Panc1 (cell line): ENCODE results near the gene SUGCT. TPM values are rescaled to one million over a fixed set of nuclear protein-coding genes. Genes with fewer than 3 reads are reported as not detected.

Experiments
- ATAC-seq: fragments of 200-7000 bp; cut with Tn5 transposase; 2 replicates; pipeline ENCODE4 v1.9.1; 2020; ENCODE audit warnings: mild to moderate bottlenecking, moderate library complexity
- BruUV-seq: library from RNA; stranded (reverse); fragments of 400-500 nt; replicated peaks from 2 replicates; lab custom pipeline; 2021; lab: Mats Ljungman, UMichigan
- CTCF ChIA-PET: fragments of 300-600 bp; sonication (Branson Sonifier 250); formaldehyde crosslinking; loops from one replicate; lab custom pipeline; 2022; ENCODE audit warnings: antibody characterized with exemption; lab: Charles Lee
- POLR2A ChIA-PET: fragments of 300-600 bp; sonication (Branson Sonifier 250); formaldehyde crosslinking; loops from one replicate; lab custom pipeline; 2022; ENCODE audit warnings: antibody characterized with exemption; lab: Charles Lee
- DNase-seq: peaks from one replicate; pipeline ENCODE4 v3.0.0-alpha.2; 2010; ENCODE audit warnings: low read depth, low spot score
- H3K27ac ChIP-seq: 2 replicates; pipeline ENCODE4 v1.5.1; 2011; ENCODE audit warnings: mild to moderate bottlenecking, low read length, inconsistent platforms
- H3K27me3 ChIP-seq: fragments of 200-500 bp; sonication (Bioruptor generic); 2 replicates; pipeline ENCODE4 v1.6.0; 2014; ENCODE audit warnings: low read length, inconsistent platforms; ENCODE audit not compliant: control insufficient read depth, insufficient read depth
- H3K36me3 ChIP-seq: fragments of 200-500 bp; sonication (Bioruptor generic); 2 replicates; pipeline ENCODE4 v1.5.1; 2014; ENCODE audit warnings: inconsistent platforms, mild to moderate bottlenecking, low read length, moderate library complexity; ENCODE audit not compliant: control insufficient read depth, insufficient read depth
- H3K4me1 ChIP-seq: 2 replicates; pipeline ENCODE4 v1.5.1; 2011; ENCODE audit warnings: inconsistent platforms, mild to moderate bottlenecking, low read length, moderate library complexity; ENCODE audit not compliant: control insufficient read depth, insufficient read depth
- H3K4me3 ChIP-seq, 2 experiments: 2 replicates each; pipeline ENCODE4 v1.5.1; 2011 to 2012; ENCODE audit warnings: low read depth in 2 of 2, low read length in 2 of 2, mild to moderate bottlenecking in 2 of 2, inconsistent platforms in 1 of 2, moderate library complexity in 1 of 2
- H3K9me3 ChIP-seq: fragments of 200-500 bp; sonication (Bioruptor generic); 2 replicates; pipeline ENCODE4 v1.5.1; 2014; ENCODE audit warnings: low read depth, mild to moderate bottlenecking, inconsistent platforms, low read length, moderate library complexity; ENCODE audit not compliant: control insufficient read depth, insufficient read depth
- POLR2AphosphoS5 ChIP-seq: IDR thresholded peaks from 2 replicates; pipeline ENCODE4 v1.6.1; 2012; ENCODE audit warnings: mild to moderate bottlenecking, low read depth, low read length, moderate library complexity
- SIN3A ChIP-seq: IDR thresholded peaks from 2 replicates; pipeline ENCODE4 v1.6.1; 2012; ENCODE audit warnings: low read depth, mild to moderate bottlenecking, low read length, moderate library complexity, borderline replicate concordance; ENCODE audit not compliant: insufficient read depth
- TCF7L2 ChIP-seq: IDR thresholded peaks from 2 replicates; pipeline ENCODE4 v1.6.1; 2011; ENCODE audit warnings: mild to moderate bottlenecking, low read depth, low read length, inconsistent platforms
- in situ Hi-C: cut with HindIII; loops from 2 replicates; pipeline ENCODE4 v1.10.0; 2016; ENCODE audit warnings: low sequenced_read_pairs, low pct_unique_long_range_greater_than_20kb
- intact Hi-C: fragments of 100-400 bp; cut with micrococcal nuclease; formaldehyde crosslinking; loops from one replicate; pipeline ENCODE4 v1.10.0; 2022; ENCODE audit not compliant: unreplicated experiment
- total RNA-seq: library from RNA; stranded (reverse); gene quantifications from one replicate; pipeline ENCODE4 v1.2.1, GENCODE V29; 2021; ENCODE audit not compliant: unreplicated experiment
- TF ChIP-seq, protein P1 (sequence below), 2 experiments: IDR thresholded peaks; 2 replicates each; pipeline ENCODE4 v1.6.1; 2011 to 2012; ENCODE audit warnings: low read depth in 2 of 2, control low read depth in 1 of 2, low read length in 1 of 2, mild to moderate bottlenecking in 1 of 2, moderate library complexity in 1 of 2; ENCODE audit not compliant: insufficient read depth in 1 of 2
- TF ChIP-seq, protein P2 (sequence below): fragments of 450-650 bp; IDR thresholded peaks from 2 replicates; pipeline ENCODE4 v1.5.1; 2017; ENCODE audit warnings: mild to moderate bottlenecking

Gene SUGCT
- total RNA-seq, 1 experiment from 2014 or later: 3.1 TPM

DNA sequence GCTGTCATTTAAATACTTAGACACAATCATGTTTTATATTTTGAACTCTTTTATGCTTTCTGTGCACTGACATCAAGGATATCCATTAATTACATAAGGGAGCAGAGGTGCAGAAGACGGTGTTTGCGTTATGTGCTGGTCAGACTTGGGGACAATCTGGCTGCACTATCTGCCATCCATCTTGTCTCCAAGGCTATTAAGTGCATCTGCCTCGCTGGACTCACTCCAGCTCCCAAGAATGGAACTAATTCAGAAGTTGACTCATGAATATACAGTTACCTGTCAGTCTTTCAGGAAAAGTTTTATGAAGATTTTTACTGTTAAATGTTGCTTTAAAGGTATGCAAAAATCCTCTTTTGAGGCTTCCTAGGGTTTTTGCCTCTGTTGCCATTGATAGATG is 391.0 kb downstream of the SUGCT start:
- no peaks in the 10 kb centered on the region for H3K4me1 ChIP-seq
- H3K27me3 ChIP-seq: no peaks in the 10 kb centered on the region
- no TSS peak for BruUV-seq
- CTCF ChIA-PET: no interaction called here
- no peaks in the 10 kb centered on the region for H3K9me3 ChIP-seq
- TF ChIP-seq TCF7L2: no peak
- TF ChIP-seq POLR2AphosphoS5: no peak
- no peak for TF ChIP-seq SIN3A
- TF ChIP-seq, protein P1, sequence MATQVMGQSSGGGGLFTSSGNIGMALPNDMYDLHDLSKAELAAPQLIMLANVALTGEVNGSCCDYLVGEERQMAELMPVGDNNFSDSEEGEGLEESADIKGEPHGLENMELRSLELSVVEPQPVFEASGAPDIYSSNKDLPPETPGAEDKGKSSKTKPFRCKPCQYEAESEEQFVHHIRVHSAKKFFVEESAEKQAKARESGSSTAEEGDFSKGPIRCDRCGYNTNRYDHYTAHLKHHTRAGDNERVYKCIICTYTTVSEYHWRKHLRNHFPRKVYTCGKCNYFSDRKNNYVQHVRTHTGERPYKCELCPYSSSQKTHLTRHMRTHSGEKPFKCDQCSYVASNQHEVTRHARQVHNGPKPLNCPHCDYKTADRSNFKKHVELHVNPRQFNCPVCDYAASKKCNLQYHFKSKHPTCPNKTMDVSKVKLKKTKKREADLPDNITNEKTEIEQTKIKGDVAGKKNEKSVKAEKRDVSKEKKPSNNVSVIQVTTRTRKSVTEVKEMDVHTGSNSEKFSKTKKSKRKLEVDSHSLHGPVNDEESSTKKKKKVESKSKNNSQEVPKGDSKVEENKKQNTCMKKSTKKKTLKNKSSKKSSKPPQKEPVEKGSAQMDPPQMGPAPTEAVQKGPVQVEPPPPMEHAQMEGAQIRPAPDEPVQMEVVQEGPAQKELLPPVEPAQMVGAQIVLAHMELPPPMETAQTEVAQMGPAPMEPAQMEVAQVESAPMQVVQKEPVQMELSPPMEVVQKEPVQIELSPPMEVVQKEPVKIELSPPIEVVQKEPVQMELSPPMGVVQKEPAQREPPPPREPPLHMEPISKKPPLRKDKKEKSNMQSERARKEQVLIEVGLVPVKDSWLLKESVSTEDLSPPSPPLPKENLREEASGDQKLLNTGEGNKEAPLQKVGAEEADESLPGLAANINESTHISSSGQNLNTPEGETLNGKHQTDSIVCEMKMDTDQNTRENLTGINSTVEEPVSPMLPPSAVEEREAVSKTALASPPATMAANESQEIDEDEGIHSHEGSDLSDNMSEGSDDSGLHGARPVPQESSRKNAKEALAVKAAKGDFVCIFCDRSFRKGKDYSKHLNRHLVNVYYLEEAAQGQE (IDR thresholded peaks at IDR 0.05; ENCODE audit: insufficient read depth in 1 of 2, low read depth in 2 of 2, low read length in 1 of 2): no peak
- TF ChIP-seq, protein P2, sequence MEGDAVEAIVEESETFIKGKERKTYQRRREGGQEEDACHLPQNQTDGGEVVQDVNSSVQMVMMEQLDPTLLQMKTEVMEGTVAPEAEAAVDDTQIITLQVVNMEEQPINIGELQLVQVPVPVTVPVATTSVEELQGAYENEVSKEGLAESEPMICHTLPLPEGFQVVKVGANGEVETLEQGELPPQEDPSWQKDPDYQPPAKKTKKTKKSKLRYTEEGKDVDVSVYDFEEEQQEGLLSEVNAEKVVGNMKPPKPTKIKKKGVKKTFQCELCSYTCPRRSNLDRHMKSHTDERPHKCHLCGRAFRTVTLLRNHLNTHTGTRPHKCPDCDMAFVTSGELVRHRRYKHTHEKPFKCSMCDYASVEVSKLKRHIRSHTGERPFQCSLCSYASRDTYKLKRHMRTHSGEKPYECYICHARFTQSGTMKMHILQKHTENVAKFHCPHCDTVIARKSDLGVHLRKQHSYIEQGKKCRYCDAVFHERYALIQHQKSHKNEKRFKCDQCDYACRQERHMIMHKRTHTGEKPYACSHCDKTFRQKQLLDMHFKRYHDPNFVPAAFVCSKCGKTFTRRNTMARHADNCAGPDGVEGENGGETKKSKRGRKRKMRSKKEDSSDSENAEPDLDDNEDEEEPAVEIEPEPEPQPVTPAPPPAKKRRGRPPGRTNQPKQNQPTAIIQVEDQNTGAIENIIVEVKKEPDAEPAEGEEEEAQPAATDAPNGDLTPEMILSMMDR: no peak
- in situ Hi-C loops (no loop called here), intact Hi-C loops (no loop called here)
- ATAC-seq (no peak), DNase-seq (no peak)
- no peak overlapping the region for H3K4me3 ChIP-seq
- no peak overlapping the region for H3K27ac ChIP-seq
- no peaks in the 10 kb centered on the region for H3K36me3 ChIP-seq
- POLR2A ChIA-PET: no interaction called here

DNA sequence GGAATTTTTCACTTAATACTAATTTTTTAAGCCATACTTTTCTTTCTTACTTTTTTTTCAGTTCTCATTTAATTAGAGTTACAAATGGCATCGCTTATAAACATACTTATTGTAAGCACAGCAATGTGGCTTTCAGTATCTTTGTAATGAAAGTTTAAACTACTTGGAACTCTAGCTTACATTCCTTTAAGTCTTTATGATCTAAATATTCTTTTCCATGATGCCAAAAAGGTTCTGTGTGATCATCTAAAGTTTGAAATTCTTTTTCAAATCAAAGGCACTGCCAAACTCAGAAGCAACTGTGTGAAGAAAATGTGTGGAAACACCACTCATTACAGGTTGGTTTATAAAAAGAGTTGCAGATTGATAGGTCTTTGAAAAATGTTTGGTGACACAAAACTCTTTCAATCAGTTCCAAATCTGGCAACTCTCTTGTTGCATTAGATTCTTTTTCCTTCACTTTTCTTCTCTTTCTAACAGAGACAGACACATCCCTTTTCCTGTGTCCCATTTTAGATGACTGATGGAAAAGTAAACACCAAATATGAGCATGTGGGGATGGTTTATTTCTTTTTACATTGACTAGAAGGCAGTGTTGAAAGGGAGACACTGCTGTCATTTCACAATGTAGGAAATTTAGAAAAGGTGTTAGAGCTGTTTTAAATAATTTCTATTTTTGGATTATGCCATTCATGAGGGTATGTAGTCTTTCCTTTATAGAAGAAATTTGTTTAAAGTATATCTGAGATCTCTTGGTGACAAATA is 392.3 kb downstream of the SUGCT start:
- DNase-seq (no peak), ATAC-seq (no peak)
- no peak for TF ChIP-seq POLR2AphosphoS5
- TF ChIP-seq, protein P1 (IDR thresholded peaks at IDR 0.05; ENCODE audit: insufficient read depth in 1 of 2, low read depth in 2 of 2, low read length in 1 of 2): no peak
- TF ChIP-seq TCF7L2: no peak
- no peak for TF ChIP-seq SIN3A
- intact Hi-C loops: loop anchor here (1.0 kb wide), 1 partner anchor 36 kb away; no protein-coding TSS in a partner anchor
- no TSS peak for BruUV-seq
- no peak overlapping the region for H3K27ac ChIP-seq
- no peak overlapping the region for H3K4me3 ChIP-seq
- H3K9me3 ChIP-seq: no peaks in the 10 kb centered on the region
- POLR2A ChIA-PET: no interaction called here
- H3K4me1 ChIP-seq: no peaks in the 10 kb centered on the region
- H3K36me3 ChIP-seq: no peaks in the 10 kb centered on the region
- in situ Hi-C loops: no loop called here
- H3K27me3 ChIP-seq: no peaks in the 10 kb centered on the region
- CTCF ChIA-PET: no interaction called here
